CD4-positive, alpha-beta T cell treated with Interleukin-15 for 4 hours (primary cell): ENCODE measurements around the gene PGAP3.
A peak's percentile ranks its signal among the peaks of the same experiment; 100 is the strongest.
"Not testable (repeated sequence)": the region's sequence is repeated elsewhere in the genome, so short reads cannot be mapped to it uniquely, and the experiment has no call there.

Source experiments
- DNase-seq: peaks from one replicate; pipeline ENCODE4 v3.0.0-alpha.2; 2020; ENCODE audit warnings: low spot score

Gene PGAP3

GRCh38 chr17:39687546-39688474 lies at the start of gene PGAP3:
Gene PGAP3 (minus strand): TSS chr17:39688057. CDS start chr17:39688014, 43 bp downstream.
- DNase-seq, result peak; percentile 80

- no peak for DNase-seq
Observed at GRCh38 chr17:39737206-39737759, 49.4 kb upstream of the PGAP3 start.

- DNase-seq, result no peak
Observed at GRCh38 chr17:39736319-39737165, 48.7 kb upstream of the PGAP3 start.

GRCh38 chr17:39735882-39736281 lies 48.0 kb upstream of the PGAP3 start:
- no peak for DNase-seq

- no peak for DNase-seq
Observed at GRCh38 chr17:39732586-39732985, 44.7 kb upstream of the PGAP3 start.

GRCh38 chr17:39730095-39730921 lies 42.5 kb upstream of the PGAP3 start, which contains the start of gene MIEN1:
Gene MIEN1 (minus strand): TSS chr17:39730532. CDS start chr17:39730495, 37 bp downstream.
- peak; percentile 93 for DNase-seq

- DNase-seq, result no peak
Observed at GRCh38 chr17:39729280-39729851, 41.5 kb upstream of the PGAP3 start.

GRCh38 chr17:39727556-39727955 lies 39.7 kb upstream of the PGAP3 start:
- DNase-seq, result no peak

GRCh38 chr17:39726617-39727016 lies 38.8 kb upstream of the PGAP3 start:
- DNase-seq, result no peak

GRCh38 chr17:39725923-39726322 lies 38.1 kb upstream of the PGAP3 start:
- DNase-seq, result not testable (repeated sequence)

GRCh38 chr17:39724731-39725130 lies 36.9 kb upstream of the PGAP3 start:
- DNase-seq, result no peak

GRCh38 chr17:39722965-39723848 lies 35.4 kb upstream of the PGAP3 start:
- no peak for DNase-seq

GRCh38 chr17:39722104-39722503 lies 34.2 kb upstream of the PGAP3 start:
- DNase-seq, result no peak

- no peak for DNase-seq
Observed at GRCh38 chr17:39719563-39720355, 31.9 kb upstream of the PGAP3 start.

GRCh38 chr17:39717660-39718059 lies 29.8 kb upstream of the PGAP3 start:
- no peak for DNase-seq

GRCh38 chr17:39716879-39717536 lies 29.2 kb upstream of the PGAP3 start:
- no peak for DNase-seq

GRCh38 chr17:39716073-39716818 lies 28.4 kb upstream of the PGAP3 start:
- DNase-seq, result no peak
